KMS-11 (cell line): ENCODE data around the gene RGL3.
A peak's percentile ranks its signal among the peaks of the same experiment; 100 is the strongest.
"Not testable (repeated sequence)": the region's sequence is repeated elsewhere in the genome, so short reads cannot be mapped to it uniquely, and the experiment has no call there.

Experiments used
- H2AFZ ChIP-seq: fragments of 200-600 bp; sonication (generic); 2 replicates; pipeline ENCODE4 v1.6.1; 2016; ENCODE audit warnings: antibody characterized with exemption, mixed run types, low read depth
- H3K27ac ChIP-seq: fragments of 200-600 bp; sonication (generic); 2 replicates; pipeline ENCODE4 v1.6.1; 2016; ENCODE audit warnings: mild to moderate bottlenecking, mixed run types
- H3K27me3 ChIP-seq: fragments of 200-600 bp; sonication (generic); 2 replicates; pipeline ENCODE4 v1.6.1; 2017; ENCODE audit warnings: mild to moderate bottlenecking, low read depth, mixed run types, moderate library complexity; ENCODE audit not compliant: insufficient read depth
- H3K36me3 ChIP-seq: fragments of 200-600 bp; sonication (generic); 2 replicates; pipeline ENCODE4 v1.6.1; 2017; ENCODE audit warnings: mild to moderate bottlenecking, mixed run types; ENCODE audit not compliant: insufficient read depth
- H3K4me1 ChIP-seq: fragments of 200-600 bp; sonication (generic); 2 replicates; pipeline ENCODE4 v1.6.1; 2016; ENCODE audit warnings: mild to moderate bottlenecking, low read depth, mixed run types; ENCODE audit not compliant: poor library complexity, severe bottlenecking
- H3K4me2 ChIP-seq: fragments of 200-600 bp; sonication (generic); 2 replicates; pipeline ENCODE4 v1.7.0; 2016; ENCODE audit warnings: mild to moderate bottlenecking, mixed run types
- H3K4me3 ChIP-seq: fragments of 200-600 bp; sonication (generic); IDR thresholded peaks from 2 replicates; pipeline ENCODE4 v1.6.1; 2017; ENCODE audit warnings: low read depth, low read length, mixed read lengths; ENCODE audit not compliant: insufficient read depth
- H3K79me2 ChIP-seq: fragments of 200-600 bp; sonication (generic); 2 replicates; pipeline ENCODE4 v1.6.1; 2016; ENCODE audit warnings: low read depth, mixed run types; ENCODE audit not compliant: insufficient read depth
- H3K9ac ChIP-seq: fragments of 200-600 bp; sonication (generic); 2 replicates; pipeline ENCODE4 v1.6.1; 2016; ENCODE audit warnings: mild to moderate bottlenecking, mixed run types
- H4K20me1 ChIP-seq: fragments of 200-600 bp; sonication (generic); 2 replicates; pipeline ENCODE4 v1.6.1; 2016; ENCODE audit warnings: mild to moderate bottlenecking, mixed run types; ENCODE audit not compliant: insufficient read depth
- CTCF ChIP-seq: fragments of 200-600 bp; sonication (generic); conservative IDR thresholded peaks from 2 replicates; pipeline ENCODE4 v1.6.1; 2017; ENCODE audit warnings: low read depth, mild to moderate bottlenecking, antibody characterized with exemption, low read length, moderate library complexity, mixed read lengths

RGL3 gene

DNA sequence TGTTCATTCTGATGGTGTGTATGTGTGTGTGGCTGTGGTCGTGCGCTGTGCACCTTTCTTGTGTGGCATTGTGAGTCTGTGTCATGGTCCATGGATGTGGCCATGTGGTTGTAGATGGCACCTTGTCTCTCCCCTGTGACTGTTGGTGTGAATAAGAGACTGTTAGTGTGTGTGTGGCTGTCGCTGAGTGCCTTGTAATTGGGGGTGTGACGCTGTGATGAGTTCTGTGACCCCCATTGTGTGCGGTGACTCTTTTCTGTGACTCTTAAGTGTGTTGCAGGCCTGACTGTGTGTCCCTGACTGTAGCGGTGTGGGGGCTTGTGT, 63.1 kb downstream of the RGL3 start:
- no peak for TF ChIP-seq CTCF
- H2AFZ ChIP-seq = no peak overlapping the region
- no peak overlapping the region for H3K27ac ChIP-seq
- H3K4me1 ChIP-seq = peaks cover 9% of the 10 kb centered on the region
- H3K4me2 ChIP-seq = peak overlapping the region; percentile 33
- H3K9ac ChIP-seq = no peak overlapping the region
- H3K36me3 ChIP-seq = no peaks in the 10 kb centered on the region
- H3K4me3 ChIP-seq = no peak overlapping the region
- H3K79me2 ChIP-seq = no peaks in the 10 kb centered on the region
- no peaks in the 10 kb centered on the region for H3K27me3 ChIP-seq
- H4K20me1 ChIP-seq = no peaks in the 10 kb centered on the region

DNA sequence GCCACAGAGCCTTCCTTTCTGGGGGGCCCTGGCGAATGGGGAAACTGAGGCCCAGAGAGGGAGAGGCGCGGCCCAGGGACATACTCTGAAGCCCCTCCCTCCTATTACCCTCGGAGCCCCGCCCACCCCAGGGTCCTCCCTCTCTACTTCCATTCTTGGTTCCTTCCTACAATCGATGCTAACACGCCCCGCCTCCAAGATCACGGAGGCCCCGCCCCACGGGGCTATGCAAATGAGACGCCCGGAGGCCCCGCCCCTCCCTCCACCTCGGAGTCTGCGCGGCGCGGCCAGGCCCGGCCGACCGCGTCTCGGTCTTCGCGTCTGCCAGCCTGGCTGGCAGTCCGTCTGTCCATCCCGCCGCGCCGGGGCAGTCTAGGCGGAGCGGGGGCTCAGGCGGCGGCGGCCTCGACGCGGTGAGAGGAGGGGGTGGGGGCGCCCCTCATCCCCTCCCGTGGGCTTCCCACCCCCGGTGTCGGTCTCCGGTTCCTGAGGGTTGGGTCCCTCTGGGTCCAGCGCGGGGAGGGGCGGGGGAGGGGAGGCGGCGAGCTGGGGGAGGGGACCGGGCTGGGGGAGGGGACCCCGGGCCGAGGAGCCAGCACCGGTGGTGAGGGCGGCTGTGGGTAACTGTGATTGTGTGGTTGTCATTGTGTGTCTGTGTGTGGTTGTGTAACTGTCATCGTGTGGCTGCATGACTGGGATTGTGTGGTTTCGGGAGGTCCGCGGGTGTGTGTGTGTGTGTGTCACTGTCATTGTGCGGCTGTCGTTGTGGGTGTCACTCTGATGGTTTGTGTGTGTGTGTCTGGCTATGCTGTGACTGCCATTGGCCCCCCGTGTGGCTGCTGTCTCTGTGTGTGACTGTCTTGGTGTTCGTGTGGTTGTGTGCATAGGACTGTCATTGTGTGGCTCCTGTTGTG, 63.7 kb downstream of the RGL3 start, which contains the start of gene PLPPR2:
Gene PLPPR2, plus strand, starts transcription at position 273 of the 914 bp plus-strand sequence. CDS start 2,242 bp downstream, outside the sequence.
- no peak within 1 kb of the TSS for H3K27ac ChIP-seq
- no peak within 1 kb of the TSS for H3K9ac ChIP-seq
- H3K4me1 ChIP-seq = peaks cover 9% of the 10 kb centered on the region
- H3K4me3 ChIP-seq = no peak within 1 kb of the TSS
- no peaks in the 10 kb centered on the region for H3K27me3 ChIP-seq
- no peaks in the 10 kb centered on the region for H4K20me1 ChIP-seq
- H3K79me2 ChIP-seq = no peaks in the 10 kb centered on the region
- no peaks in the 10 kb centered on the region for H3K36me3 ChIP-seq
- no peak for TF ChIP-seq CTCF
- H2AFZ ChIP-seq = peak within 1 kb of the TSS; percentile 52; the same call in 1 of the 2 replicates
- peak within 1 kb of the TSS; percentile 54 for H3K4me2 ChIP-seq

- H3K4me3 ChIP-seq, H3K27ac ChIP-seq, H3K27me3 ChIP-seq, H3K79me2 ChIP-seq, H3K4me1 ChIP-seq, H3K36me3 ChIP-seq, H4K20me1 ChIP-seq, H3K9ac ChIP-seq, H3K4me2 ChIP-seq, H2AFZ ChIP-seq: not testable (repeated sequence)
These were observed 65.0 kb downstream of the RGL3 start for GRCh38 chr19:11354102-11354501.

- peaks cover 18% of the 10 kb centered on the region for H3K4me1 ChIP-seq
- H3K79me2 ChIP-seq = no peaks in the 10 kb centered on the region
- H2AFZ ChIP-seq = no peak overlapping the region
- H3K27me3 ChIP-seq = no peaks in the 10 kb centered on the region
- no peaks in the 10 kb centered on the region for H4K20me1 ChIP-seq
- H3K36me3 ChIP-seq = no peaks in the 10 kb centered on the region
- H3K4me3 ChIP-seq = no peak overlapping the region
- no peak for TF ChIP-seq CTCF
- H3K9ac ChIP-seq = no peak overlapping the region
- H3K27ac ChIP-seq = no peak overlapping the region
- no peak overlapping the region for H3K4me2 ChIP-seq
These were observed 69.9 kb downstream of the RGL3 start for GRCh38 chr19:11349171-11349570.

DNA sequence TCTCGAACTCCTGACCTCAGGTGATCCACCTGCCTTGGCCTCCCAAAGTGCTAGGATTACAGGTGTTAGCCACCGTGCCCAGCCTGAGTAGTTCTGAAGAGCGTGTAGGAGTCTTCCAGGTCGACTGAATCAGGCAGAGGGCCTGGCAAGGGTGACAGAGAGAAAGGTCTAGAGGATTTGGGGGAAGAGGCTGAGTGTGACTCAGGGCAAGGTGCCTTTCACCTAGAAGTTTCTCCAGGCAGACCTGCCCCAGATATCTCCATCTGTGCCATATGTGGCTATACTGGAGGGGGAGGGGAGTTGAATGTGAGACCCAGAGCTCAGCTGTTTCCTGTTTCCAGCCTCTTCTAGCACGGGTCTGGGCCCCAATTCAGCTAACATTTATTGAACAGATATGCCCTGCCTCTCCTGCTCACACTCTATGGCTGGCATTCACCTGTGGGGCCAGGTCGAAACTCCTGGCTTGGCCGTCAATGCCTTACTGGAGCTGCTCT, 71.5 kb downstream of the RGL3 start:
- no peak for TF ChIP-seq CTCF
- Histone ChIP-seq H3K36me3 (no peaks in the 10 kb centered on the region), H3K27me3 (no peaks in the 10 kb centered on the region), H3K79me2 (no peaks in the 10 kb centered on the region), H3K9ac (no peak overlapping the region), H3K4me1 (peaks cover 24% of the 10 kb centered on the region), H2AFZ (no peak overlapping the region), H3K4me2 (no peak overlapping the region), H4K20me1 (no peaks in the 10 kb centered on the region), H3K4me3 (no peak overlapping the region), H3K27ac (no peak overlapping the region)
